ENCODE data around the gene LRRC74B.
"Not testable (repeated sequence)": the region's sequence is repeated elsewhere in the genome, so short reads cannot be mapped to it uniquely, and the experiment has no call there.

LRRC74B gene

GRCh38 chr22:21068681-21069276 lies 23.0 kb downstream of the LRRC74B start:
- no peak overlapping the region for H3K27ac Mint-ChIP-seq
- no peak for DNase-seq
- H3K36me3 Mint-ChIP-seq, result no peaks in the 10 kb centered on the region
- no peaks in the 10 kb centered on the region for H3K9me3 Mint-ChIP-seq
- peaks cover 7% of the 10 kb centered on the region for H3K4me1 Mint-ChIP-seq
- peaks cover 32% of the 10 kb centered on the region for H3K27me3 Mint-ChIP-seq
- CTCF ChIA-PET, result interaction anchor here (0.6 kb wide), 1 partner anchor 50 kb away, joined by 4 read pairs; no protein-coding TSS in a partner anchor
- no peak overlapping the region for H3K4me3 Mint-ChIP-seq

GRCh38 chr22:21069375-21069774 lies 23.6 kb downstream of the LRRC74B start:
- Mint-ChIP-seq H3K27me3 (peaks cover 32% of the 10 kb centered on the region), H3K9me3 (no peaks in the 10 kb centered on the region), H3K4me1 (peaks cover 7% of the 10 kb centered on the region), H3K36me3 (no peaks in the 10 kb centered on the region), H3K27ac (no peak overlapping the region), H3K4me3 (no peak overlapping the region)
- CTCF ChIA-PET, result interaction anchor here (0.6 kb wide), 1 partner anchor 51 kb away, joined by 4 read pairs; no protein-coding TSS in a partner anchor
- DNase-seq, result no peak

- Mint-ChIP-seq H3K27me3 (peaks cover 24% of the 10 kb centered on the region), H3K27ac (no peak overlapping the region), H3K4me3 (no peak overlapping the region), H3K36me3 (no peaks in the 10 kb centered on the region), H3K4me1 (peaks cover 7% of the 10 kb centered on the region), H3K9me3 (no peaks in the 10 kb centered on the region)
- no peak for DNase-seq
- CTCF ChIA-PET, result no interaction called here
Observed at GRCh38 chr22:21070690-21071615, 25.2 kb downstream of the LRRC74B start.

GRCh38 chr22:21071796-21072195 lies 26.1 kb downstream of the LRRC74B start:
- H3K4me1 Mint-ChIP-seq, H3K27ac Mint-ChIP-seq, DNase-seq, H3K36me3 Mint-ChIP-seq, H3K9me3 Mint-ChIP-seq, H3K4me3 Mint-ChIP-seq, CTCF ChIA-PET: not testable (repeated sequence)
- H3K27me3 Mint-ChIP-seq, result peaks cover 24% of the 10 kb centered on the region

- CTCF ChIA-PET, result interaction anchor here (0.6 kb wide), 1 partner anchor 289 kb away, joined by 3 read pairs; no protein-coding TSS in a partner anchor
- H3K4me3 Mint-ChIP-seq, result no peak overlapping the region
- peaks cover 28% of the 10 kb centered on the region for H3K27me3 Mint-ChIP-seq
- H3K9me3 Mint-ChIP-seq, result no peaks in the 10 kb centered on the region
- no peaks in the 10 kb centered on the region for H3K36me3 Mint-ChIP-seq
- H3K27ac Mint-ChIP-seq, result no peak overlapping the region
- no peak for DNase-seq
- peaks cover 7% of the 10 kb centered on the region for H3K4me1 Mint-ChIP-seq
Observed at GRCh38 chr22:21073023-21073422, 27.3 kb downstream of the LRRC74B start.

GRCh38 chr22:21073482-21073881 lies 27.7 kb downstream of the LRRC74B start:
- H3K4me3 Mint-ChIP-seq, result no peak overlapping the region
- H3K4me1 Mint-ChIP-seq, result peaks cover 3% of the 10 kb centered on the region
- CTCF ChIA-PET, result interaction anchor here (0.6 kb wide), 1 partner anchor 289 kb away, joined by 3 read pairs; no protein-coding TSS in a partner anchor

GRCh38 chr22:21074102-21074715 lies 28.5 kb downstream of the LRRC74B start:
- Mint-ChIP-seq H3K4me3 (no peak overlapping the region), H3K9me3 (no peaks in the 10 kb centered on the region), H3K27ac (no peak overlapping the region), H3K27me3 (peaks cover 24% of the 10 kb centered on the region), H3K36me3 (no peaks in the 10 kb centered on the region), H3K4me1 (peaks cover 3% of the 10 kb centered on the region)
- CTCF ChIA-PET, result no interaction called here
- DNase-seq, result no peak

More at GRCh38 chr22:21073482-21073881, 27.7 kb downstream of the LRRC74B start:
- no peaks in the 10 kb centered on the region for H3K9me3 Mint-ChIP-seq
- no peak overlapping the region for H3K27ac Mint-ChIP-seq
- DNase-seq, result no peak
- no peaks in the 10 kb centered on the region for H3K36me3 Mint-ChIP-seq
- H3K27me3 Mint-ChIP-seq, result peaks cover 28% of the 10 kb centered on the region

GRCh38 chr22:21075516-21076138 lies 29.9 kb downstream of the LRRC74B start:
- CTCF ChIA-PET, result interaction anchor here (0.8 kb wide), 1 partner anchor 52 kb away, joined by 3 read pairs; no protein-coding TSS in a partner anchor
- no peak overlapping the region for H3K27ac Mint-ChIP-seq
- H3K4me3 Mint-ChIP-seq, result no peak overlapping the region
- H3K27me3 Mint-ChIP-seq, result peaks cover 13% of the 10 kb centered on the region
- no peaks in the 10 kb centered on the region for H3K4me1 Mint-ChIP-seq
- no peaks in the 10 kb centered on the region for H3K36me3 Mint-ChIP-seq
- no peak for DNase-seq
- no peaks in the 10 kb centered on the region for H3K9me3 Mint-ChIP-seq

- Mint-ChIP-seq H3K27ac (no peak overlapping the region), H3K4me3 (no peak overlapping the region), H3K36me3 (no peaks in the 10 kb centered on the region), H3K4me1 (no peaks in the 10 kb centered on the region), H3K9me3 (no peaks in the 10 kb centered on the region), H3K27me3 (peaks cover 8% of the 10 kb centered on the region)
- CTCF ChIA-PET, result no interaction called here
- no peak for DNase-seq
Observed at GRCh38 chr22:21076912-21077625, 31.3 kb downstream of the LRRC74B start.

GRCh38 chr22:21077884-21078508 lies 32.2 kb downstream of the LRRC74B start:
- H3K27me3 Mint-ChIP-seq, result peaks cover 8% of the 10 kb centered on the region
- H3K27ac Mint-ChIP-seq, result no peak overlapping the region
- no peaks in the 10 kb centered on the region for H3K9me3 Mint-ChIP-seq
- no peak for DNase-seq
- no peaks in the 10 kb centered on the region for H3K4me1 Mint-ChIP-seq
- no peak overlapping the region for H3K4me3 Mint-ChIP-seq
- CTCF ChIA-PET, result no interaction called here
- no peaks in the 10 kb centered on the region for H3K36me3 Mint-ChIP-seq

GRCh38 chr22:21078916-21079315 lies 33.2 kb downstream of the LRRC74B start:
- Mint-ChIP-seq H3K9me3 (no peaks in the 10 kb centered on the region), H3K36me3 (no peaks in the 10 kb centered on the region), H3K4me1 (no peaks in the 10 kb centered on the region), H3K4me3 (no peak overlapping the region), H3K27me3 (peaks cover 8% of the 10 kb centered on the region), H3K27ac (peak overlapping the region; percentile 62)
- CTCF ChIA-PET, result no interaction called here
- no peak for DNase-seq

- Mint-ChIP-seq H3K4me3 (no peak overlapping the region), H3K27ac (no peak overlapping the region)
Observed at GRCh38 chr22:21079493-21079892, 33.7 kb downstream of the LRRC74B start.

GRCh38 chr22:21080435-21081137 lies 34.8 kb downstream of the LRRC74B start:
- Mint-ChIP-seq H3K36me3 (no peaks in the 10 kb centered on the region), H3K4me3 (no peak overlapping the region)
- DNase-seq, result no peak

More at GRCh38 chr22:21079493-21079892, 33.7 kb downstream of the LRRC74B start:
- Mint-ChIP-seq H3K9me3 (no peaks in the 10 kb centered on the region), H3K36me3 (no peaks in the 10 kb centered on the region), H3K4me1 (no peaks in the 10 kb centered on the region), H3K27me3 (peaks cover 8% of the 10 kb centered on the region)
- no peak for DNase-seq
- CTCF ChIA-PET, result no interaction called here

More at GRCh38 chr22:21080435-21081137, 34.8 kb downstream of the LRRC74B start:
- CTCF ChIA-PET, result no interaction called here
- Mint-ChIP-seq H3K27ac (no peak overlapping the region), H3K9me3 (no peaks in the 10 kb centered on the region), H3K4me1 (no peaks in the 10 kb centered on the region), H3K27me3 (peaks cover 8% of the 10 kb centered on the region)

Data from activated naive CD4-positive, alpha-beta T cell treated with anti-CD3 and anti-CD28 coated beads, Interleukin-2, amount 10 ng/mL, durations not matched to agents 7 days and 5 days (primary cell).